HepG2 (cell line): ENCODE results near the gene VMO1. TPM values are rescaled to one million over a fixed set of nuclear protein-coding genes. Genes with fewer than 3 reads are reported as not detected.

Experiments used
- EP300 ChIP-seq, 3 experiments: sonication (generic) in 1 of 3; formaldehyde crosslinking in 1 of 3; IDR thresholded peaks; 2 replicates each; pipeline versions ENCODE4 v1.5.1 to v1.6.1; 2011 to 2020; ENCODE audit warnings: low read depth in 2 of 3, low read length in 2 of 3, borderline replicate concordance in 1 of 3, improper control_type of control experiment in 1 of 3, mild to moderate bottlenecking in 1 of 3, missing genetic modification reagents in 1 of 3, moderate library complexity in 1 of 3
- FOSL2 ChIP-seq: sonication (generic); formaldehyde crosslinking; IDR thresholded peaks from 2 replicates; pipeline ENCODE4 v1.4.0; 2020; ENCODE audit warnings: missing genetic modification reagents
- KLF12 ChIP-seq: sonication (generic); formaldehyde crosslinking; IDR thresholded peaks from 2 replicates; pipeline ENCODE4 v1.4.0; 2020; ENCODE audit warnings: missing genetic modification reagents, borderline replicate concordance
- KLF15 ChIP-seq: sonication (generic); formaldehyde crosslinking; IDR thresholded peaks from 2 replicates; pipeline ENCODE4 v1.8.1; 2023; ENCODE audit warnings: borderline replicate concordance, mild to moderate bottlenecking, inconsistent platforms, missing genetic modification reagents, mixed read lengths
- KLF9 ChIP-seq: IDR thresholded peaks from 2 replicates; pipeline ENCODE4 v1.6.1; 2016; ENCODE audit warnings: low read depth
- LBX2 ChIP-seq: sonication (generic); formaldehyde crosslinking; IDR thresholded peaks from 2 replicates; pipeline ENCODE4 v1.5.0; 2020; ENCODE audit warnings: missing genetic modification reagents, mild to moderate bottlenecking, borderline replicate concordance
- MAF1 ChIP-seq: sonication (generic); formaldehyde crosslinking; IDR thresholded peaks from 2 replicates; pipeline ENCODE4 v1.5.0; 2020; ENCODE audit warnings: missing genetic modification reagents, borderline replicate concordance
- MLLT10 ChIP-seq: sonication (generic); formaldehyde crosslinking; IDR thresholded peaks from 2 replicates; pipeline ENCODE4 v1.4.0; 2020; ENCODE audit warnings: missing genetic modification reagents
- NFKB2 ChIP-seq: sonication (generic); formaldehyde crosslinking; IDR thresholded peaks from 2 replicates; pipeline ENCODE4 v1.4.0; 2020; ENCODE audit warnings: missing genetic modification reagents, borderline replicate concordance
- PAX8 ChIP-seq: sonication (generic); formaldehyde crosslinking; IDR thresholded peaks from 2 replicates; pipeline ENCODE4 v1.8.0; 2022; ENCODE audit warnings: mild to moderate bottlenecking, missing genetic modification reagents, borderline replicate concordance
- RBM39 ChIP-seq: fragments of 200-400 bp; formaldehyde crosslinking; IDR thresholded peaks from one replicate; pipeline ENCODE4 v1.6.1; 2018; ENCODE audit warnings: antibody characterized with exemption, mild to moderate bottlenecking, low read depth, low read length; ENCODE audit not compliant: poor library complexity, severe bottlenecking
- RXRB ChIP-seq: IDR thresholded peaks from 2 replicates; pipeline ENCODE4 v1.6.1; 2016; ENCODE audit warnings: borderline replicate concordance, missing genetic modification reagents, missing compliant biosample characterization
- SP140L ChIP-seq: sonication (generic); formaldehyde crosslinking; IDR thresholded peaks from 2 replicates; pipeline ENCODE4 v1.4.0; 2020; ENCODE audit warnings: missing genetic modification reagents, borderline replicate concordance
- TFDP1 ChIP-seq: IDR thresholded peaks from 2 replicates; pipeline ENCODE4 v1.6.1; 2016; ENCODE audit warnings: missing compliant biosample characterization, missing genetic modification reagents, borderline replicate concordance
- THRA ChIP-seq: sonication (generic); formaldehyde crosslinking; IDR thresholded peaks from 2 replicates; pipeline ENCODE4 v1.4.0; 2020; ENCODE audit warnings: missing genetic modification reagents, borderline replicate concordance
- TOPORS ChIP-seq: sonication (generic); formaldehyde crosslinking; IDR thresholded peaks from 2 replicates; pipeline ENCODE4 v1.8.0; 2023; ENCODE audit warnings: mild to moderate bottlenecking, missing genetic modification reagents
- ZBTB34 ChIP-seq: sonication (generic); formaldehyde crosslinking; IDR thresholded peaks from 2 replicates; pipeline ENCODE4 v1.8.0; 2022; ENCODE audit warnings: mild to moderate bottlenecking, missing genetic modification reagents
- ZMYM4 ChIP-seq: sonication (generic); formaldehyde crosslinking; IDR thresholded peaks from 2 replicates; pipeline ENCODE4 v1.8.1; 2023; ENCODE audit warnings: mild to moderate bottlenecking, missing genetic modification reagents
- ZNF136 ChIP-seq: sonication (generic); formaldehyde crosslinking; IDR thresholded peaks from 2 replicates; pipeline ENCODE4 v1.8.1; 2022; ENCODE audit warnings: low read depth, mild to moderate bottlenecking, moderate library complexity, missing genetic modification reagents
- ZNF431 ChIP-seq: sonication (generic); formaldehyde crosslinking; IDR thresholded peaks from 2 replicates; pipeline ENCODE4 v1.9.0; 2022; ENCODE audit warnings: missing genetic modification reagents, low read depth, mild to moderate bottlenecking, borderline replicate concordance
- ZNF432 ChIP-seq: sonication (generic); formaldehyde crosslinking; IDR thresholded peaks from 2 replicates; pipeline ENCODE4 v1.5.0; 2020; ENCODE audit warnings: missing genetic modification reagents, mild to moderate bottlenecking, borderline replicate concordance
- ZNF709 ChIP-seq: sonication (generic); formaldehyde crosslinking; IDR thresholded peaks from 2 replicates; pipeline ENCODE4 v1.5.0; 2020; ENCODE audit warnings: mild to moderate bottlenecking, missing genetic modification reagents
- ZNF747 ChIP-seq: sonication (generic); formaldehyde crosslinking; IDR thresholded peaks from 2 replicates; pipeline ENCODE4 v1.8.1; 2023; ENCODE audit warnings: missing genetic modification reagents, mild to moderate bottlenecking, borderline replicate concordance
- ZNF788 ChIP-seq: sonication (generic); formaldehyde crosslinking; IDR thresholded peaks from 2 replicates; pipeline ENCODE4 v1.5.0; 2020; ENCODE audit warnings: mild to moderate bottlenecking, missing genetic modification reagents, borderline replicate concordance
- polyA plus RNA-seq, 8 experiments: library from polyadenylated mRNA; depleted of rRNA in 3 of 8; stranded (reverse) in 7 of 8; unstranded in 1 of 8; fragments of >200 nt; fragmentation: Illumina TruSeq in 4 of 8; extraction: Trizol in 4 of 8; gene quantifications; 2 replicates each; pipeline versions ENCODE4 v1.2.1 to v1.2.3, GENCODE V29; 2011 to 2016; ENCODE audit warnings: low read depth in 4 of 8, missing spikeins in 1 of 8, mixed read lengths in 1 of 8; ENCODE audit not compliant: insufficient read depth in 1 of 8
- total RNA-seq, 5 experiments: library from RNA; depleted of rRNA; stranded (reverse); fragments of >200 nt; fragmentation: Illumina TruSeq; extraction: Trizol; gene quantifications; 2 replicates each; pipeline ENCODE4 v1.2.3, GENCODE V29; 2016; ENCODE audit warnings: low read depth in 1 of 5

The VMO1 gene
- total and polyA plus RNA-seq, 2 of the 13 experiments (the other 11 are each of a cell fraction or from before 2014, with no cell fraction given): not detected

GRCh38 chr17:4788807-4789700 is 2.9 kb upstream of the VMO1 start, which contains the start of gene GLTPD2 (continued):
- TF ChIP-seq RXRB (peak; percentile 92), ZNF136 (CRISPR knock-in tag) (peak; percentile 80), TFDP1 (peak; percentile 55; the same call in 1 of the 2 replicates), MAF1 (no peak), KLF9 (CRISPR knock-in tag) (no peak), LBX2 (no peak), ZNF788 (no peak; the same call in 1 of the 2 replicates), KLF15 (CRISPR knock-in tag) (no peak; the same call in 1 of the 2 replicates), ZBTB34 (no peak), ZNF747 (CRISPR knock-in tag) (no peak), THRA (CRISPR knock-in tag) (no peak), MLLT10 (CRISPR knock-in tag) (no peak), KLF12 (CRISPR knock-in tag) (no peak; the same call in 1 of the 2 replicates), FOSL2 (CRISPR knock-in tag) (peak; percentile 37; the same call in 1 of the 2 replicates), NFKB2 (CRISPR knock-in tag) (peak; percentile 51; the same call in 1 of the 2 replicates), ZMYM4 (CRISPR knock-in tag) (no peak), EP300 (IDR thresholded peaks at IDR 0.05; ENCODE audit: low read depth in 2 of 2, low read length in 2 of 2) (no peak; a peak in 1 of 4 replicates), EP300 (CRISPR knock-in tag; IDR thresholded peaks at IDR 0.05; ENCODE audit: borderline replicate concordance) (no peak), SP140L (CRISPR knock-in tag) (no peak), PAX8 (CRISPR knock-in tag) (no peak), TOPORS (CRISPR knock-in tag) (no peak), ZNF709 (CRISPR knock-in tag) (no peak; the same call in 1 of the 2 replicates), ZNF432 (CRISPR knock-in tag) (no peak), RBM39 (peak; percentile 77), ZNF431 (CRISPR knock-in tag) (0 out of 2 replicates have a peak, but pooled peaks have one; percentile 37)
